Nephron (organoid): ENCODE measurements around the gene RAB1A.

ENCODE experiments used
- H3K27ac Mint-ChIP-seq, 3 experiments: 2 replicates each; pipeline ENCODE4 v1.8.0; 2020; ENCODE audit warnings: mixed read lengths in 3 of 3, mild to moderate bottlenecking in 2 of 3, moderate library complexity in 1 of 3
- H3K27me3 Mint-ChIP-seq: 2 replicates; pipeline ENCODE4 v1.8.0; 2021; ENCODE audit warnings: low read depth, mild to moderate bottlenecking, moderate library complexity, mixed read lengths
- H3K36me3 Mint-ChIP-seq: 2 replicates; pipeline ENCODE4 v1.8.0; 2020; ENCODE audit warnings: low read depth, mixed read lengths
- H3K4me1 Mint-ChIP-seq: 2 replicates; pipeline ENCODE4 v1.8.0; 2020; ENCODE audit warnings: mixed read lengths
- H3K4me3 Mint-ChIP-seq, 3 experiments: 2 replicates each; pipeline ENCODE4 v1.8.0; 2020; ENCODE audit warnings: mild to moderate bottlenecking in 3 of 3, mixed read lengths in 3 of 3, moderate library complexity in 2 of 3
- H3K9me3 Mint-ChIP-seq: 2 replicates; pipeline ENCODE4 v1.8.0; 2020; ENCODE audit warnings: mixed read lengths
- CTCF ChIP-seq, 3 experiments: fragments of 200-600 bp; sonication (generic); IDR thresholded peaks; one replicate each; pipeline ENCODE4 v1.5.0; 2021; ENCODE audit warnings: antibody characterized with exemption in 3 of 3; ENCODE audit not compliant: unreplicated experiment in 3 of 3

Gene RAB1A

GRCh38 chr2:65093211-65093610, 36.7 kb downstream of the RAB1A start:
- no peaks in the 10 kb centered on the region for H3K27me3 Mint-ChIP-seq
- no peak for TF ChIP-seq CTCF (IDR thresholded peaks at IDR 0.05; ENCODE audit: unreplicated experiment in 3 of 3)
- no peak overlapping the region for H3K27ac Mint-ChIP-seq
- no peak overlapping the region for H3K4me3 Mint-ChIP-seq
- no peaks in the 10 kb centered on the region for H3K9me3 Mint-ChIP-seq
- peaks cover 7% of the 10 kb centered on the region for H3K4me1 Mint-ChIP-seq
- peaks cover 76% of the 10 kb centered on the region for H3K36me3 Mint-ChIP-seq

GRCh38 chr2:65092791-65093190, 37.1 kb downstream of the RAB1A start:
- Mint-ChIP-seq H3K4me1 (peaks cover 7% of the 10 kb centered on the region), H3K36me3 (peaks cover 76% of the 10 kb centered on the region), H3K4me3 (no peak overlapping the region), H3K9me3 (no peaks in the 10 kb centered on the region), H3K27ac (no peak overlapping the region), H3K27me3 (no peaks in the 10 kb centered on the region)
- no peak for TF ChIP-seq CTCF (IDR thresholded peaks at IDR 0.05; ENCODE audit: unreplicated experiment in 3 of 3)

- TF ChIP-seq CTCF (IDR thresholded peaks at IDR 0.05; ENCODE audit: unreplicated experiment in 3 of 3), result no peak
- Mint-ChIP-seq H3K27me3 (no peaks in the 10 kb centered on the region), H3K27ac (no peak overlapping the region), H3K4me1 (peaks cover 7% of the 10 kb centered on the region), H3K4me3 (no peak overlapping the region), H3K36me3 (peaks cover 64% of the 10 kb centered on the region), H3K9me3 (no peaks in the 10 kb centered on the region)
Measured at GRCh38 chr2:65085148-65085547, 44.8 kb downstream of the RAB1A start.

GRCh38 chr2:65081232-65081685, 48.6 kb downstream of the RAB1A start:
- Mint-ChIP-seq H3K9me3 (no peaks in the 10 kb centered on the region), H3K27ac (peak overlapping the region in 1 of 3 experiments; percentile 25), H3K4me3 (no peak overlapping the region), H3K4me1 (peaks cover 2% of the 10 kb centered on the region), H3K27me3 (no peaks in the 10 kb centered on the region), H3K36me3 (peaks cover 71% of the 10 kb centered on the region)
- TF ChIP-seq CTCF (IDR thresholded peaks at IDR 0.05; ENCODE audit: unreplicated experiment in 3 of 3), result no peak

- no peaks in the 10 kb centered on the region for H3K9me3 Mint-ChIP-seq
- peaks cover 11% of the 10 kb centered on the region for H3K4me1 Mint-ChIP-seq
- peaks cover 71% of the 10 kb centered on the region for H3K36me3 Mint-ChIP-seq
- H3K27me3 Mint-ChIP-seq, result no peaks in the 10 kb centered on the region
- no peak overlapping the region for H3K27ac Mint-ChIP-seq
- H3K4me3 Mint-ChIP-seq, result no peak overlapping the region
- no peak for TF ChIP-seq CTCF (IDR thresholded peaks at IDR 0.05; ENCODE audit: unreplicated experiment in 3 of 3)
Measured at GRCh38 chr2:65079017-65079416, 50.9 kb downstream of the RAB1A start.

GRCh38 chr2:65077898-65078297, 52.0 kb downstream of the RAB1A start:
- TF ChIP-seq CTCF (IDR thresholded peaks at IDR 0.05; ENCODE audit: unreplicated experiment in 3 of 3), result no peak
- H3K27ac Mint-ChIP-seq, result peak overlapping the region in 1 of 3 experiments; percentile 12
- H3K4me1 Mint-ChIP-seq, result peaks cover 11% of the 10 kb centered on the region
- no peaks in the 10 kb centered on the region for H3K27me3 Mint-ChIP-seq
- no peak overlapping the region for H3K4me3 Mint-ChIP-seq
- H3K36me3 Mint-ChIP-seq, result peaks cover 70% of the 10 kb centered on the region
- H3K9me3 Mint-ChIP-seq, result no peaks in the 10 kb centered on the region
